PC-9 (cell line): ENCODE results near the gene HSBP1L1. TPM values are rescaled to one million over a fixed set of nuclear protein-coding genes. Genes with fewer than 3 reads are reported as not detected.

Source experiments
- BruUV-seq: library from RNA; stranded (reverse); fragments of 400-500 nt; replicated peaks from 2 replicates; lab custom pipeline; 2021; lab: Mats Ljungman, UMichigan
- CTCF ChIA-PET: fragments of 300-600 bp; sonication (Branson Sonifier 250); formaldehyde crosslinking; loops from one replicate; lab custom pipeline; 2022; ENCODE audit warnings: antibody characterized with exemption; lab: Charles Lee
- POLR2A ChIA-PET: fragments of 300-600 bp; sonication (Branson Sonifier 250); formaldehyde crosslinking; loops from one replicate; lab custom pipeline; 2022; ENCODE audit warnings: antibody characterized with exemption; ENCODE audit not compliant: unreplicated experiment; lab: Charles Lee
- DNase-seq, 2 experiments: peaks; one replicate each; pipeline versions ENCODE4 v3.0.0 to v3.0.0-alpha.2; 2015 to 2022; ENCODE audit warnings: mixed read lengths in 1 of 2
- H2AFZ ChIP-seq: fragments of 200-600 bp; sonication (generic); 2 replicates; pipeline ENCODE4 v1.8.1; 2017; ENCODE audit warnings: antibody characterized with exemption
- H3F3A ChIP-seq: fragments of 200-600 bp; sonication (generic); 2 replicates; pipeline ENCODE4 v1.8.1; 2017; ENCODE audit warnings: antibody characterized with exemption, mild to moderate bottlenecking, low read depth; ENCODE audit not compliant: insufficient read depth
- H3K27ac ChIP-seq: fragments of 200-600 bp; sonication (generic); 2 replicates; pipeline ENCODE4 v1.6.1; 2016; ENCODE audit warnings: mixed run types
- H3K27me3 ChIP-seq: fragments of 200-600 bp; sonication (generic); 2 replicates; pipeline ENCODE4 v1.6.1; 2016; ENCODE audit warnings: low read depth, mixed run types; ENCODE audit not compliant: insufficient read depth
- H3K36me3 ChIP-seq: fragments of 200-600 bp; sonication (generic); 2 replicates; pipeline ENCODE4 v1.6.1; 2016; ENCODE audit warnings: low read depth, mixed run types
- H3K4me1 ChIP-seq: fragments of 200-600 bp; sonication (generic); replicated peaks from 2 replicates; pipeline ENCODE4 v1.6.1; 2016; ENCODE audit warnings: mixed run types; ENCODE audit not compliant: insufficient read depth
- H3K4me2 ChIP-seq: fragments of 200-600 bp; sonication (generic); 2 replicates; pipeline ENCODE4 v1.6.1; 2017; ENCODE audit warnings: mixed run types
- H3K4me3 ChIP-seq: fragments of 200-600 bp; sonication (generic); 2 replicates; pipeline ENCODE4 v1.6.1; 2016; ENCODE audit warnings: mixed run types
- H3K79me2 ChIP-seq: fragments of 200-600 bp; sonication (generic); 2 replicates; pipeline ENCODE4 v1.6.1; 2017; ENCODE audit warnings: low read depth, mixed run types
- H3K9me2 ChIP-seq: fragments of 200-600 bp; sonication (generic); 2 replicates; pipeline ENCODE4 v1.8.1; 2017; ENCODE audit warnings: mild to moderate bottlenecking; ENCODE audit not compliant: insufficient read depth
- H3K9me3 ChIP-seq: fragments of 200-600 bp; sonication (generic); 2 replicates; pipeline ENCODE4 v1.8.1; 2016; ENCODE audit warnings: low read depth; ENCODE audit not compliant: insufficient read depth
- H4K20me1 ChIP-seq: fragments of 200-600 bp; sonication (generic); 2 replicates; pipeline ENCODE4 v1.8.1; 2017; ENCODE audit not compliant: insufficient read depth
- CTCF ChIP-seq: fragments of 200-600 bp; sonication (generic); conservative IDR thresholded peaks from 2 replicates; pipeline ENCODE4 v1.6.1; 2017; ENCODE audit warnings: mixed run types, antibody characterized with exemption, mild to moderate bottlenecking, moderate library complexity
- EZH2 ChIP-seq: fragments of 200-600 bp; sonication (generic); IDR thresholded peaks from 2 replicates; pipeline ENCODE4 v1.8.0; 2017; ENCODE audit warnings: antibody characterized with exemption, low read depth
- intact Hi-C: fragments of 100-400 bp; cut with micrococcal nuclease; formaldehyde crosslinking; loops from one replicate; pipeline ENCODE4 v1.10.0; 2022; ENCODE audit not compliant: unreplicated experiment
- total RNA-seq: library from RNA; stranded (reverse); gene quantifications from 2 replicates; pipeline ENCODE4 v1.2.3, GENCODE V29; 2021

HSBP1L1 gene
- total RNA-seq, 1 experiment from 2014 or later, result 41.5 TPM

GRCh38 chr18:79982736-79983135 is 18.3 kb downstream of the HSBP1L1 start:
- no peaks in the 10 kb centered on the region for H3K9me2 ChIP-seq
- H3K9me3 ChIP-seq, result no peaks in the 10 kb centered on the region
- 0 out of 2 replicates have a peak, but pooled peaks cover 4% of the 10 kb centered on the region for H3F3A ChIP-seq
- BruUV-seq, result no TSS peak
- no peak overlapping the region for H3K4me3 ChIP-seq
- no peak for TF ChIP-seq CTCF
- TF ChIP-seq EZH2, result no peak
- H2AFZ ChIP-seq, result no peak overlapping the region
- ChIA-PET POLR2A (no interaction called here), CTCF (no interaction called here)
- no peaks in the 10 kb centered on the region for H3K27me3 ChIP-seq
- peaks cover 100% of the 10 kb centered on the region for H4K20me1 ChIP-seq
- peaks cover 100% of the 10 kb centered on the region for H3K79me2 ChIP-seq
- no peak for DNase-seq
- intact Hi-C loops, result no loop called here
- no peak overlapping the region for H3K4me2 ChIP-seq
- no peak overlapping the region for H3K27ac ChIP-seq
- H3K4me1 ChIP-seq, result peaks cover 17% of the 10 kb centered on the region
- peaks cover 31% of the 10 kb centered on the region; the same call in 1 of the 2 replicates for H3K36me3 ChIP-seq

GRCh38 chr18:79983253-79983652 is 18.8 kb downstream of the HSBP1L1 start:
- Histone ChIP-seq H2AFZ (no peak overlapping the region), H3K27ac (no peak overlapping the region), H3F3A (0 out of 2 replicates have a peak, but pooled peaks cover 4% of the 10 kb centered on the region), H3K4me3 (no peak overlapping the region), H3K9me2 (no peaks in the 10 kb centered on the region), H3K9me3 (no peaks in the 10 kb centered on the region), H4K20me1 (peaks cover 96% of the 10 kb centered on the region), H3K36me3 (peaks cover 31% of the 10 kb centered on the region; the same call in 1 of the 2 replicates), H3K4me1 (peaks cover 17% of the 10 kb centered on the region), H3K27me3 (no peaks in the 10 kb centered on the region), H3K4me2 (no peak overlapping the region), H3K79me2 (peaks cover 100% of the 10 kb centered on the region)
- CTCF ChIA-PET, result no interaction called here
- DNase-seq, result no peak
- no peak for TF ChIP-seq EZH2
- no peak for TF ChIP-seq CTCF
- intact Hi-C loops, result no loop called here
- BruUV-seq, result no TSS peak
- POLR2A ChIA-PET, result no interaction called here

- DNase-seq, result no peak
- Histone ChIP-seq H3K4me3 (no peak overlapping the region), H3F3A (peaks cover 7% of the 10 kb centered on the region; the same call in 1 of the 2 replicates), H3K79me2 (peaks cover 95% of the 10 kb centered on the region), H2AFZ (no peak overlapping the region), H3K9me2 (no peaks in the 10 kb centered on the region), H4K20me1 (peaks cover 91% of the 10 kb centered on the region), H3K36me3 (peaks cover 31% of the 10 kb centered on the region; the same call in 1 of the 2 replicates), H3K4me2 (no peak overlapping the region), H3K27ac (no peak overlapping the region), H3K9me3 (no peaks in the 10 kb centered on the region), H3K27me3 (no peaks in the 10 kb centered on the region), H3K4me1 (peaks cover 17% of the 10 kb centered on the region)
- CTCF ChIA-PET, result no interaction called here
- intact Hi-C loops, result no loop called here
- no TSS peak for BruUV-seq
- POLR2A ChIA-PET, result no interaction called here
- no peak for TF ChIP-seq CTCF
- no peak for TF ChIP-seq EZH2
Observed at GRCh38 chr18:79983793-79984192, 19.4 kb downstream of the HSBP1L1 start.
